PFSK-1 (cell line): ENCODE measurements around the gene CASP2.

Experiments used
- FOXP2 ChIP-seq: optimal IDR thresholded peaks from 2 replicates; pipeline ENCODE3; 2011; ENCODE audit warnings: borderline replicate concordance, control low read depth, inconsistent platforms; ENCODE audit not compliant: insufficient read depth; ENCODE audit errors: extremely low read length, extremely low read depth
- POLR2AphosphoS5 ChIP-seq: IDR thresholded peaks from 2 replicates; pipeline ENCODE4 v1.6.1; 2012; ENCODE audit warnings: low read depth, mild to moderate bottlenecking, control low read depth, low read length, moderate library complexity
- REST ChIP-seq, 2 experiments: IDR thresholded peaks; 2 replicates each; pipeline versions ENCODE4 v1.6.1 to v1.8.0; 2011 to 2012; ENCODE audit warnings: low read depth in 2 of 2, low read length in 2 of 2, control low read depth in 1 of 2, inconsistent platforms in 1 of 2, mild to moderate bottlenecking in 1 of 2, moderate library complexity in 1 of 2; ENCODE audit not compliant: insufficient read depth in 1 of 2
- SIN3A ChIP-seq: IDR thresholded peaks from 2 replicates; pipeline ENCODE4 v1.6.1; 2012; ENCODE audit warnings: mild to moderate bottlenecking, low read length, moderate library complexity, borderline replicate concordance; ENCODE audit not compliant: insufficient read depth
- TAF1 ChIP-seq: IDR thresholded peaks from 2 replicates; pipeline ENCODE4 v1.6.1; 2012; ENCODE audit warnings: low read length, control low read depth, borderline replicate concordance; ENCODE audit not compliant: insufficient read depth

CASP2 gene

GRCh38 chr7:143351060-143351459 lies 62.9 kb downstream of the CASP2 start:
- TF ChIP-seq REST (IDR thresholded peaks at IDR 0.05; ENCODE audit: insufficient read depth in 1 of 2, low read depth in 2 of 2, low read length in 2 of 2) (no peak), POLR2AphosphoS5 (no peak), SIN3A (no peak), FOXP2 (no peak), TAF1 (no peak)

GRCh38 chr7:143351574-143351973 lies 63.4 kb downstream of the CASP2 start:
- TF ChIP-seq POLR2AphosphoS5 (no peak), SIN3A (no peak), FOXP2 (no peak), REST (IDR thresholded peaks at IDR 0.05; ENCODE audit: insufficient read depth in 1 of 2, low read depth in 2 of 2, low read length in 2 of 2) (no peak), TAF1 (no peak)

GRCh38 chr7:143352531-143353002 lies 64.4 kb downstream of the CASP2 start:
- TF ChIP-seq FOXP2 (no peak), REST (IDR thresholded peaks at IDR 0.05; ENCODE audit: insufficient read depth in 1 of 2, low read depth in 2 of 2, low read length in 2 of 2) (no peak), POLR2AphosphoS5 (no peak), SIN3A (no peak)

- TF ChIP-seq REST (IDR thresholded peaks at IDR 0.05; ENCODE audit: insufficient read depth in 1 of 2, low read depth in 2 of 2, low read length in 2 of 2) = no peak
These were observed 66.2 kb downstream of the CASP2 start for GRCh38 chr7:143354376-143354775.

- TF ChIP-seq TAF1 (no peak), REST (IDR thresholded peaks at IDR 0.05; ENCODE audit: insufficient read depth in 1 of 2, low read depth in 2 of 2, low read length in 2 of 2) (no peak), SIN3A (no peak), POLR2AphosphoS5 (no peak), FOXP2 (no peak)
These were observed 66.8 kb downstream of the CASP2 start for GRCh38 chr7:143354965-143355364.
